NCI-H1048 (cell line): ENCODE measurements around the gene IL10RA.
"Not testable (repeated sequence)": the region's sequence is repeated elsewhere in the genome, so short reads cannot be mapped to it uniquely, and the experiment has no call there.

ENCODE experiments used
- DNase-seq: peaks from one replicate; lab custom pipeline; 2025; lab: John Stamatoyannopoulos, UW

IL10RA gene

DNA sequence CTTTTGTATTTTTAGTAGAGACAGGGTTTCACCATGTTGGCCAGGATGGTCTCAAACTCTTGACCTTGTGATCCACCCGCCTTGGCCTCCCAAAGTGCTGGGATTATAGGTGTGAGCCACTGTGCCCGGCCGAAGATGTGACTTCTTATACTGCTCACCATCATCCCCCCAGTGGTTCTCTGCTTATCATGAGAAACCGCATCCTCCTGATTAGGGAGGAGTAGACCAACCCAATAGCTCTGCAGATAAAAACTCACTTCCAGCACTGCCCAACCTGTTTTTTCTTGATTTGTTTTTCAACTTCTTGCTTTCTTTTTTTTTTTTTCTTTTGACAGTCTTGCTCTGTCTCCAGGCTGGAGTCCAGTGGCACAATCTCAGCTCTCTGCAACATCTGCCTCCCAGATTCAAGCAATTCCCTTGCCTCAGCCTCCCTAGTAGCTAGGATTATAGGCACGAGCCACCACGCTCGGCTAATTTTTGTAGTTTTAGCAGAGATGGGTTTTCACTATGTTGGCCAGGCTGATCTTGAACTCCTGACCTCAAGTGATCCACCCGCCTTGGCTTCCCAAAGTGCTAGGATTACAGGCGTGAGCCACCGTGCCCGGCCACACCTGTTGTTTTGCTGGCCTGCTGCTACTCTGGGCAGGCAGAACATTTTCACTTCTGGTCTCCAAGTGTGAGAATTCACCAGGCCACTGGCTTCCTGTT, 21.5 kb downstream of the IL10RA start:
- DNase-seq, result not testable (repeated sequence)

- no peak for DNase-seq
Observed at GRCh38 chr11:118008271-118008911, 22.2 kb downstream of the IL10RA start.

- no peak for DNase-seq
Observed at GRCh38 chr11:118009864-118010737, 23.9 kb downstream of the IL10RA start.

- no peak for DNase-seq
Observed at GRCh38 chr11:118010738-118011461, 24.7 kb downstream of the IL10RA start.

- no peak for DNase-seq
Observed at GRCh38 chr11:118012083-118012669, 26.0 kb downstream of the IL10RA start.

GRCh38 chr11:118014022-118014421, 27.8 kb downstream of the IL10RA start:
- no peak for DNase-seq

GRCh38 chr11:118015385-118015841, 29.2 kb downstream of the IL10RA start:
- no peak for DNase-seq

- DNase-seq, result no peak
Observed at GRCh38 chr11:118016104-118016503, 29.9 kb downstream of the IL10RA start.

DNA sequence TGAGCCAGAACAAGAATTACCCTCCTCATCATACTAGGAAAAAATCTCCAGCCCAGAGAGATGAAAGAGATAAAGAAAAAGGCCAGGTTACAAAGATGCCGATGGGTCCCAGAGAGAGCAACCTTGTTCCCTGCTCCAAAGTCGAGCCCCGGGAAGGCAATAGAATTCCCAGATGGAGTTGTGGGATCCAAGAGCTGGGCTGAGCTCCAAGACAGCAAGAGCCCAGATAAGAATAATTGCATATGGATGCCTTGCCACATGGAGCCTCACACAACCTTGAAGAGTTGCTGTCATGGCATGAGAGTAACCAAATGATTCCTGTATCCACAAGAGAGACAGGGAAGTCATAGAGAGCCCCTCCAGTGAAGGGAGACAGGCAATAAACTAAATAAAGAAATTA, 30.9 kb downstream of the IL10RA start:
- no peak for DNase-seq

GRCh38 chr11:118017631-118018315, 31.6 kb downstream of the IL10RA start:
- DNase-seq, result no peak

DNA sequence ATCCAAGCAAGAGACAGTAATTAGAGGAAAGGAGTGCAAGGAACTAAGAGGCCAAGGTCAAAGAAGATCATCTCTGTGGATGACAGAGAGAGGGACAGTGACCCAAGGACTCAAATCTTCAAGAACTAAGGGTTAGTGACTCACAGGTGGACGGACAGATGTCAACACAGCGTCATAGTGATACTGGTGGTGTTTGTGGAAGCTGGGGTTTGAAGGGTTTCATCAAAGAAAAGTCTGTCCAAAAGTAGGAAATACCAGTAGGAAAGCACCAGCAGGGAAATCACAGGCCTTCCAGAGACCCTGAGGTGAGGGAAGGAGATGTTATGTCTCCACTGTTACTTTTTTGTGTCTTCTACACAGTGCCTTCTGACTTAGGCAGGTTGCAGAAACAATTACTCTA, 32.2 kb downstream of the IL10RA start:
- DNase-seq, result no peak

- no peak for DNase-seq
Observed at GRCh38 chr11:118021146-118021545, 35.0 kb downstream of the IL10RA start.

- no peak for DNase-seq
Observed at GRCh38 chr11:118027694-118028093, 41.5 kb downstream of the IL10RA start.

DNA sequence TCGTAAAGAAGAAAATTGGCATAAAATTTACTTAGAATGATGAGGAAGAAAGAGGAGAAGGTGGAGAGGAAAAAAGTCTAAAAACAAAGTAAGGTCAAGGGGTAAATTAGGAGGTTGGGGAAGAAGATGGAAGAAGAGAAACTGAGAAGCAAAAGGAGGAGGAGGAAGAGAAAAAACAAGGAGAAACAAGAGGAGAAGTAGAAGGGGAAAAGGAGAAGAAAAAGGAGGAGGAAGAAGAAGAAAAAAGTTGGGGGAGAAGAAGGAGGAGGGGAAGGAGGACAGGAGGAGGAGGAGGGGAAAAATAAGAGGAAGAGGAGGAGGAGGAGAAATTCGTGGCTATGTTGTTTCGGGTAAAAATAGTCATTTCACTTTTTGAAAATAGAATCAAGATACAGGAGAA, 42.4 kb downstream of the IL10RA start:
- no peak for DNase-seq

DNA sequence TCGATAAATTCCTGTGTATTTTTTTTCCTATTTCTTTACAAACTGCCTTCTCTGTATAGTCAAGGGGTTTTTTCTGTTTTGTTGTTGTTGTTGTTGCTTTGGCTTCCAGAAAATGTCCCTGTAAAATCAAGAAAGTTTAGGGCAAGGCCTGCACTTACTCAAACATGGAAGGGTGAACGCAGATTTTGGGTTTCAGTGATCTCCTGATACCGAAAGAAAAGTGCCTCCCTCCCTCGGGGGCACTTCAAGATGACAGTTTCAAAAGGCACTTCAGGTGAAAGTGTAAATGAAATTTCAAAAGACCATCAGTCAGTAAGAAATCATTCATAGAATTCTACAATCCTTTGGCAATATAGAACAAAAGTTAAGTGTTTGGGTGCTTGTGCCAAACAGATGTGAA, 47.2 kb downstream of the IL10RA start:
- DNase-seq, result no peak

GRCh38 chr11:118042141-118042540, 55.9 kb downstream of the IL10RA start:
- DNase-seq, result no peak

GRCh38 chr11:118042796-118043195, 56.6 kb downstream of the IL10RA start:
- no peak for DNase-seq

GRCh38 chr11:118045191-118045590, 59.0 kb downstream of the IL10RA start:
- no peak for DNase-seq

GRCh38 chr11:118046051-118046963, 60.1 kb downstream of the IL10RA start:
- no peak for DNase-seq
